Measurements from ENCODE around the gene CDK3.
"Not testable (repeated sequence)": the region's sequence is repeated elsewhere in the genome, so short reads cannot be mapped to it uniquely, and the experiment has no call there.

CDK3 gene
- 0.35 to 0.58 (median 0.52) reads per million in 3 donors for total RNA-seq

DNA sequence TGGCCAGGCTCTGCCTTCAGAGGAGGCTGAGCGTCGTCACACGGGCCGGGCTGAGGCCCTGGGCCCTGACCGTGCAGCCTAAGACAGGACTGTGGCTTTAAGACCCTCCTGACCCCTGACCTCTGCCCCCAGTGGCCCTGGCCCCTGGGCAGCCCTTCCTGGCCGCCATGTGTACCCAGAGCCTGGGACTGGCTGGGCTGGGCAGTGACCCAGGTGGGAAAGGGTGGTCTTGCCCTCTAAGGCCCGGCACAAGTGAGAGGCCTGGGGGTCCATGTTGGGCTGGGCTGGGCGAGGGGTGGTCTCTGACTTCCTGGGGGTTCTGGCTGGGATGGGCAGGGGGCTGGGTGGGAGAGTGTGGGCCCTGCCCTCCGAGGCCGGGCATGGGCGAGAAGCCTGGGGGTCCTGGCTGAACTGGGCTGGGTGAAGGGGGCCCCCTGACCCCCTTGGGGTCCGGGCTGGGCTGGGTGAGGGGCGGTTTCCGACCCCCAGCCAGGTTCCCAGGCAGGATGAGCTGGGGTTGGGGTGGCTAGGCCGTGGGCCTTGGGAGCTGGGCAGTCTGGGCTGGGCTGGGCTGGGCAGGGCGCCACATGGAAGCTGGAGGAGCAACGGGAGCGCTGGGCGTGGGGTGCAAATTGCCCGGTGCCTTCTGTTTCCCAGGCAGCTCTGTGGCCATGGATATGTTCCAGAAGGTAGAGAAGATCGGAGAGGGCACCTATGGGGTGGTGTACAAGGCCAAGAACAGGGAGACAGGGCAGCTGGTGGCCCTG, at the start of gene CDK3:
CDK3 (plus strand) TSS at position 101 of the 767 bp plus-strand sequence; CDS start at position 672, 571 bp downstream.
- peaks cover 8% of the 10 kb centered on the region for H3K4me1 ChIP-seq (ENCODE audit: control insufficient read depth, insufficient read depth, low read length, poor library complexity, severe bottlenecking)
- H3K4me3 ChIP-seq (ENCODE audit: insufficient read depth, low read depth, low read length, poor library complexity, severe bottlenecking): no peak within 1 kb of the TSS
- H3K27ac ChIP-seq (ENCODE audit: insufficient read depth, low read length, poor library complexity, severe bottlenecking): no peak within 1 kb of the TSS
- no peaks in the 10 kb centered on the region for H3K27me3 ChIP-seq (replicated peaks; ENCODE audit: control insufficient read depth, insufficient read depth, low read length, poor library complexity, severe bottlenecking)
- H3K9me3 ChIP-seq (ENCODE audit: control insufficient read depth, low read length): no peaks in the 10 kb centered on the region
- H3K36me3 ChIP-seq (ENCODE audit: control insufficient read depth, insufficient read depth, low read length): peaks cover 3% of the 10 kb centered on the region
- no peak for DNase-seq

GRCh38 chr17:75950855-75951554, 49.6 kb upstream of the CDK3 start:
- Histone ChIP-seq H3K9me3 (ENCODE audit: control insufficient read depth, low read length) (no peaks in the 10 kb centered on the region), H3K36me3 (ENCODE audit: control insufficient read depth, insufficient read depth, low read length) (peaks cover 67% of the 10 kb centered on the region), H3K27ac (ENCODE audit: insufficient read depth, low read length, poor library complexity, severe bottlenecking) (no peak overlapping the region)

DNA sequence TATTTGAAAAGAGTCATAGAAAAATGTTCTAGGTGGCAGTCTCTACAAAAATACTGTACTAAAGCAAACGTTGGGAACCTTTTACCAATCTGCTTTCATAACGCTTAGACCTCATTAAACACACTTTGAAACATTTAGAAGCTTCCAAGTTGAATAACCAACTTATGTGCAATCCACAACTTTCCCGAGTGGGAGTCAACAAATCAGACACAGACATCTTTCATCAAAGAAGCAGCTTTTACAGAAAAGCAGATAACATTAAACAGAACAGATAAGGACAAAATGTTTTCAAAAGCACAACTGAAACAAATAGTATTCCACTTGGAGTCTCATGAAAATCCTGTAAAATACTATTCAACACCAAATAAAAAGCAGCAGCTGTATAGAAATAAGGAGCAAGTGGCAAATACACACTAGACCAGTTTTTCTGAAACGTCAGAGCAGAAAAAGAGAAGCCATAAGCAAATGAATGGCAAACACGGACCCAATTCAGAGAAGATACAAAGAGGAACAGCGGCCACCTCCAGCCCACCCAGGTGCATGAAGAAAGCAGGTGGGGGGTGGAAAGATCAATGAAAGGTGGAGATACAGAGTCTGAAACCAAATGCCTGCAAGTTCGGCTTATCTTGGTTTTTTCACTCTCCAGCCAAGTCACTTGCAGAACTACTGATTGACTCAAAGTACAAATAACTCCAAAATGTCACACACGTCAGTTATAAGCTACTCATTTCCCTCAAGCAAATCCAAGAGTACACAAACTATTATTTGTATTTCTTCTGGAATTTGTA, 41.4 kb upstream of the CDK3 start:
- Histone ChIP-seq H3K9me3 (ENCODE audit: control insufficient read depth, low read length) (no peaks in the 10 kb centered on the region), H3K27ac (ENCODE audit: insufficient read depth, low read length, poor library complexity, severe bottlenecking) (no peak overlapping the region), H3K4me3 (ENCODE audit: insufficient read depth, low read depth, low read length, poor library complexity, severe bottlenecking) (no peak overlapping the region), H3K4me1 (ENCODE audit: control insufficient read depth, insufficient read depth, low read length, poor library complexity, severe bottlenecking) (no peaks in the 10 kb centered on the region), H3K36me3 (ENCODE audit: control insufficient read depth, insufficient read depth, low read length) (peaks cover 10% of the 10 kb centered on the region), H3K27me3 (replicated peaks; ENCODE audit: control insufficient read depth, insufficient read depth, low read length, poor library complexity, severe bottlenecking) (no peaks in the 10 kb centered on the region)
- no peak for DNase-seq

More at GRCh38 chr17:75950855-75951554, 49.6 kb upstream of the CDK3 start:
- DNase-seq: no peak
- no peaks in the 10 kb centered on the region for H3K27me3 ChIP-seq (replicated peaks; ENCODE audit: control insufficient read depth, insufficient read depth, low read length, poor library complexity, severe bottlenecking)
- no peaks in the 10 kb centered on the region for H3K4me1 ChIP-seq (ENCODE audit: control insufficient read depth, insufficient read depth, low read length, poor library complexity, severe bottlenecking)
- H3K4me3 ChIP-seq (ENCODE audit: insufficient read depth, low read depth, low read length, poor library complexity, severe bottlenecking): no peak overlapping the region

GRCh38 chr17:75959839-75960511, 40.7 kb upstream of the CDK3 start:
- no peak overlapping the region for H3K27ac ChIP-seq (ENCODE audit: insufficient read depth, low read length, poor library complexity, severe bottlenecking)
- no peak overlapping the region for H3K4me3 ChIP-seq (ENCODE audit: insufficient read depth, low read depth, low read length, poor library complexity, severe bottlenecking)
- peaks cover 10% of the 10 kb centered on the region for H3K36me3 ChIP-seq (ENCODE audit: control insufficient read depth, insufficient read depth, low read length)
- H3K4me1 ChIP-seq (ENCODE audit: control insufficient read depth, insufficient read depth, low read length, poor library complexity, severe bottlenecking): no peaks in the 10 kb centered on the region
- H3K9me3 ChIP-seq (ENCODE audit: control insufficient read depth, low read length): no peaks in the 10 kb centered on the region
- H3K27me3 ChIP-seq (replicated peaks; ENCODE audit: control insufficient read depth, insufficient read depth, low read length, poor library complexity, severe bottlenecking): no peaks in the 10 kb centered on the region
- no peak for DNase-seq

- H3K27me3 ChIP-seq (replicated peaks; ENCODE audit: control insufficient read depth, insufficient read depth, low read length, poor library complexity, severe bottlenecking): no peaks in the 10 kb centered on the region
- H3K4me1 ChIP-seq (ENCODE audit: control insufficient read depth, insufficient read depth, low read length, poor library complexity, severe bottlenecking): no peaks in the 10 kb centered on the region
- H3K27ac ChIP-seq (ENCODE audit: insufficient read depth, low read length, poor library complexity, severe bottlenecking): no peak overlapping the region
- H3K4me3 ChIP-seq (ENCODE audit: insufficient read depth, low read depth, low read length, poor library complexity, severe bottlenecking): no peak overlapping the region
- no peak for DNase-seq
- H3K9me3 ChIP-seq (ENCODE audit: control insufficient read depth, low read length): no peaks in the 10 kb centered on the region
- no peaks in the 10 kb centered on the region for H3K36me3 ChIP-seq (ENCODE audit: control insufficient read depth, insufficient read depth, low read length)
Measured at GRCh38 chr17:75965468-75965867, 35.2 kb upstream of the CDK3 start.

DNA sequence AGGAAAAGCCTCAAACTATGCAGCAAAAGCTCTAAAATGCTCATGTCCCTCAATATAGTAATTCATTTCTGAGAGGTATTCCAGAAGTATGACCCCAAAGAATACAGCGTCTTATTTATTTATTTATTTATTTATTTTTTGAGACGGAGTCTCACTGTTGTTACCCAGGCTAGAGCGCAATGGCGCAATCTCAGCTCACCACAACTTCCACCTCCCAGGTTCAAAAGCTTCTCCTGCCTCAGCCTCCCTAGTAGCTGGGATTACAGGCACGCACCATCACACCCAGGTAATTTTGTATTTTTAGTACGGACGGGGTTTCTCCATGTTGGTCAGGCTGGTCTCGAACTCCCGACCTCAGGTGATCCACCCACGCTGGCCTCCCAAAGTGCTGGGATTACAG, 31.6 kb upstream of the CDK3 start:
- H3K9me3 ChIP-seq (ENCODE audit: control insufficient read depth, low read length); H3K27me3 ChIP-seq (replicated peaks; ENCODE audit: control insufficient read depth, insufficient read depth, low read length, poor library complexity, severe bottlenecking); DNase-seq; H3K36me3 ChIP-seq (ENCODE audit: control insufficient read depth, insufficient read depth, low read length); H3K4me3 ChIP-seq (ENCODE audit: insufficient read depth, low read depth, low read length, poor library complexity, severe bottlenecking); H3K4me1 ChIP-seq (ENCODE audit: control insufficient read depth, insufficient read depth, low read length, poor library complexity, severe bottlenecking); H3K27ac ChIP-seq (ENCODE audit: insufficient read depth, low read length, poor library complexity, severe bottlenecking): not testable (repeated sequence)

DNA sequence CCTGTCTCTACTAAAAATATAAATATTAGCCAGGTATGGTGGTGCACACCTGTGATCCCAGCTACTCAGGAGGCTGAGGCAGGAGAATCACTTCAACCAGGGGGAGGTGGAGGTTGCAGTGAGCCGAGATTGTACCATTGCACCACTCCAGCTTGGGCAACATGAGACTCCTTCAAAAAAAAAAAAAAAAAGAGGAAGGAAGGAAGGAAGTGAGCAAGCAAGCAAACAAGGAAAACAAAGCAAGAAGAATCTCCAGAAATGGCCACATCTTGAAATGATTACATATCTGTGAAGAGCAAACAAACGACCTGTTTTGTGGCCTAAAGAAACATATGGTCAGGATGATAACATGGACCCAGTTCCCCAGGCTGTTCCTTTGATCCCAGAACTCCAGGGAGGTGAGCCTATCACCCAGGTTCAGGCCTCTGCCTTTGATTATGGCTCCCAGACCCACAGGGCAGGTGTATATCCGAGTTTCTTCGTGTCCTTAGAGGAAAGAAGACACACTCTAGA, 30.6 kb upstream of the CDK3 start:
- H3K27me3 ChIP-seq (replicated peaks; ENCODE audit: control insufficient read depth, insufficient read depth, low read length, poor library complexity, severe bottlenecking): no peaks in the 10 kb centered on the region
- no peaks in the 10 kb centered on the region for H3K4me1 ChIP-seq (ENCODE audit: control insufficient read depth, insufficient read depth, low read length, poor library complexity, severe bottlenecking)
- DNase-seq: no peak
- H3K9me3 ChIP-seq (ENCODE audit: control insufficient read depth, low read length): no peaks in the 10 kb centered on the region
- no peak overlapping the region for H3K27ac ChIP-seq (ENCODE audit: insufficient read depth, low read length, poor library complexity, severe bottlenecking)
- H3K36me3 ChIP-seq (ENCODE audit: control insufficient read depth, insufficient read depth, low read length): no peaks in the 10 kb centered on the region
- no peak overlapping the region for H3K4me3 ChIP-seq (ENCODE audit: insufficient read depth, low read depth, low read length, poor library complexity, severe bottlenecking)

GRCh38 chr17:75970626-75971025, 30.0 kb upstream of the CDK3 start:
- no peak for DNase-seq
- Histone ChIP-seq H3K4me3 (ENCODE audit: insufficient read depth, low read depth, low read length, poor library complexity, severe bottlenecking) (no peak overlapping the region), H3K36me3 (ENCODE audit: control insufficient read depth, insufficient read depth, low read length) (no peaks in the 10 kb centered on the region), H3K27me3 (replicated peaks; ENCODE audit: control insufficient read depth, insufficient read depth, low read length, poor library complexity, severe bottlenecking) (no peaks in the 10 kb centered on the region), H3K4me1 (ENCODE audit: control insufficient read depth, insufficient read depth, low read length, poor library complexity, severe bottlenecking) (no peaks in the 10 kb centered on the region), H3K27ac (ENCODE audit: insufficient read depth, low read length, poor library complexity, severe bottlenecking) (no peak overlapping the region), H3K9me3 (ENCODE audit: control insufficient read depth, low read length) (no peaks in the 10 kb centered on the region)

GRCh38 chr17:75975187-75975586, 25.5 kb upstream of the CDK3 start:
- H3K4me1 ChIP-seq (ENCODE audit: control insufficient read depth, insufficient read depth, low read length, poor library complexity, severe bottlenecking): peaks cover 11% of the 10 kb centered on the region
- not testable (repeated sequence) for H3K27ac ChIP-seq (ENCODE audit: insufficient read depth, low read length, poor library complexity, severe bottlenecking); H3K27me3 ChIP-seq (replicated peaks; ENCODE audit: control insufficient read depth, insufficient read depth, low read length, poor library complexity, severe bottlenecking); H3K9me3 ChIP-seq (ENCODE audit: control insufficient read depth, low read length); DNase-seq; H3K36me3 ChIP-seq (ENCODE audit: control insufficient read depth, insufficient read depth, low read length); H3K4me3 ChIP-seq (ENCODE audit: insufficient read depth, low read depth, low read length, poor library complexity, severe bottlenecking)

All from effector memory CD4-positive, alpha-beta T cell (primary cell).